ENCODE results near the gene ADCY5.
A peak's percentile ranks its signal among the peaks of the same experiment; 100 is the strongest.

The ADCY5 gene

GRCh38 chr3:123348471-123349200 lies 100.3 kb downstream of the ADCY5 start:
- no peak for TF ChIP-seq CTCF (conservative IDR thresholded peaks at IDR 0.05; ENCODE audit: low read depth, low read length)
- no peak for DNase-seq (ENCODE audit: low read depth)
- no peak overlapping the region for H3K4me3 ChIP-seq (ENCODE audit: low read depth, low read length)

GRCh38 chr3:123347691-123348264 lies 101.1 kb downstream of the ADCY5 start:
- DNase-seq (ENCODE audit: low read depth) = no peak
- H3K4me3 ChIP-seq (ENCODE audit: low read depth, low read length) = no peak overlapping the region
- no peak for TF ChIP-seq CTCF (conservative IDR thresholded peaks at IDR 0.05; ENCODE audit: low read depth, low read length)

- DNase-seq (ENCODE audit: low read depth) = no peak
- H3K4me3 ChIP-seq (ENCODE audit: low read depth, low read length) = no peak overlapping the region
- TF ChIP-seq CTCF (conservative IDR thresholded peaks at IDR 0.05; ENCODE audit: low read depth, low read length) = no peak
These were observed 101.7 kb downstream of the ADCY5 start for GRCh38 chr3:123347205-123347604.

GRCh38 chr3:123346021-123346420 lies 102.9 kb downstream of the ADCY5 start:
- H3K4me3 ChIP-seq (ENCODE audit: low read depth, low read length) = no peak overlapping the region
- DNase-seq (ENCODE audit: low read depth) = no peak
- TF ChIP-seq CTCF (conservative IDR thresholded peaks at IDR 0.05; ENCODE audit: low read depth, low read length) = no peak

DNA sequence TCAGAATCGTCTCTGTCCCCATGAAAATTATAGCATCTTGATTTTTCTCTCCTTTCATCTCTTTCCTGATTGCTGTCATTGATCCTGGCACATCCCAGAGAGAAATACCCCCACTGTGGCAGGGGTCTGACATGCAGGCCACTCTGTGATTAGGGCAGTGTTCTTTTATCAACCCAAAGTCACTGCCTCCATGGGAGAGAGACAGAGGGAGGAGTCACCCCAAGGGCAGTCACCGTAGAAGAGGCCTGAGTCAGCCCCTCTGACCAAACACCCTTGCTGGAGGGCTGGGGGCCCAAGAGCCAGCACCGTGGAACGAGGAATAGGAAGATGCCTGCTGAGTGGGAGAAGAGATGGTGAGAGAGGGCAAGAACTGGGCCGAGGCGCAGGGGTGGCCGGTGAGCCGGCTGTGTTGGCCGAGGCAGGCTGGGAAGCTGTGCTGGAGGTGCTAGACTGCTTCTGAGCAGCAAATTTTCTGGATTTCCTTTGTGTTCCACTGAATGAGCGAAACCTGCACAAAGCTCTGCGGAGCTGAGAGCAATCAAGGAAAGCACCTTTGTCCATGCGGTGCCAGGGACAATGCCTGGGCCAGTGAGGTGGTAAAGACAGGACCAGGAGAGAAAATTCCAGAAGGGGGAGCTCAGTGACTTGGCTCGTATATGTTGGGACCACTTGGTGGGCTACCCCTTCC lies 103.8 kb downstream of the ADCY5 start:
- TF ChIP-seq CTCF (conservative IDR thresholded peaks at IDR 0.05; ENCODE audit: low read depth, low read length) = no peak
- H3K4me3 ChIP-seq (ENCODE audit: low read depth, low read length) = no peak overlapping the region
- peak; percentile 9 for DNase-seq (ENCODE audit: low read depth)

DNA sequence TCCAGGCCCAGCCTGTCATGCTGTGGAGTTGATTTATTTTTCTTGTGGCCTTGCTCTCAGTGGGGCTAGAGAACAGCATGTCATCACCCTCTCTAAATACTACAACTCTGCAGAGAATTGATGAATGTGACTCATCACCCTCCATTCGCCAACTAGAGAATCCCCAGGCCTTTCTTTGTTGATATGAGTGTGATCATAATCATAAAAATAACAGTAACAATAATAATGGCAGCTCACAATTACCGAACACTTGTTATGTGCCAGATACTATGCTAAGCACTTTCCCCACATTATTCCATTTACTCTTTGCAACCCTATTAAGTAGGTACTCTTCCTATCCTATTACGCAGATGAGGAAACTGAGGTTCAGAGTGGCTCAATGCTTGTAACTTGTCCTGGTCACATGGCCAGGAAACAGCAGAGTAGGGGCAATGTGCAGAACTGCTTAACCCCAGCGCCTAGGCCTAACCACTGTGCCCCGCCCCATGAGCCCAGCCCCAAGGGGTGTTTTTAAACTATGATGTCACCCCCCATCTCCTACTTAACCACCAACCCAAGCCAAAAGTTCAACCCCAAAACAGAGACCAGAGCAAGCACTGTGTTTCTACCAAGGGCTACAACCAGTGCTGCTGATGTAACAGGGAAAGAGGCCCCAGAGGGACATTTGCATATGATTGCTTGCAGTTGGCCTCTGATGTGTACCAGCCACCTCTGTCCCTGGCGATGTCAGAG lies 104.5 kb downstream of the ADCY5 start:
- no peak for TF ChIP-seq CTCF (conservative IDR thresholded peaks at IDR 0.05; ENCODE audit: low read depth, low read length)
- no peak overlapping the region for H3K4me3 ChIP-seq (ENCODE audit: low read depth, low read length)
- DNase-seq (ENCODE audit: low read depth) = peak; percentile 87
